GM19043 (cell line): Measurements from ENCODE around the gene ST3GAL4.
A peak's percentile ranks its signal among the peaks of the same experiment; 100 is the strongest.
"Not testable (repeated sequence)": the region's sequence is repeated elsewhere in the genome, so short reads cannot be mapped to it uniquely, and the experiment has no call there.

ENCODE experiments used
- ATAC-seq: cut with Tn5 transposase; IDR thresholded peaks from one replicate; pipeline ENCODE4 v1.9.1; 2021; ENCODE audit warnings: low read depth; ENCODE audit not compliant: unreplicated experiment

The ST3GAL4 gene

DNA sequence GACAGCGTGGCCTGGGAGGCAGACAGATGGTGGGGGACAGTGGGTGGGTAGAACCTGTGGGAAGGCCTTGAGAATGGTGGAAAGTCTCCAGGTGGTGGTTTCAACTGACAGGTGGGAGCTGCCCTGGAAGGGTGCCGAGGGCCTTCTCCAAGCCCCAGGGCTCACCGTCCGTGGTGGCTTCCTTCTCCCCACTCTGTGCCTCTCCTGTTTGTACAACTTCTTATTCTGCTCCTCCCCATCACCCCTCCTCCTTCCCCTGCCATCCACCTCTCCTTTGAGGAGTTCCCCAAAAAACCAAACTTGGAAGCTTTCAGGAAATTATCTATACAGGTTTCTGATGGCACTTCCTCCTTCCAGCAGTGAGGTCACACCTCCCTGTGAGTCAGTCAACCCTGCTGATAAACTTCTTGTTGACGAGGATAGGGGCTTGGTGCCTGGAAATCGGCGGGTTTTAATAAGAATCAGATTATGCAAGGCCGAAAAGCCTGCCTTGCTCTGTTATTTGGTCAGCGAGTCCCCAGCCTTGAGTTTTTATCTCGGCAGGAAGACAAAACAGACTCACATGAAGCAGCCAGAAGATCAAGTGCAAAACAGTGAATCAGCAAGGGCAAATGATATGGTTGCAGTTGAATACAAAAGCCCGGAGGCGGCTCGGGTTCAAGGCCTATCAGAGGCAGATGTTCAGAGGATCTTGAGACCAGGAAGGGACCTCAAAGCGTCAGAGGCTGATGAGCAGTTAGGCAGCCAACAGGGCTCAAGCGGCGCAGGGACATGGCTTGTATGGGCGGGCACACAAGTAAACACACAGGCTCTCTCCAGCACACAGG lies 9.5 kb upstream of the ST3GAL4 start:
- ATAC-seq: no peak

GRCh38 chr11:126346586-126346940 lies 8.9 kb upstream of the ST3GAL4 start:
- no peak for ATAC-seq

GRCh38 chr11:126346946-126347345 lies 8.5 kb upstream of the ST3GAL4 start:
- ATAC-seq: not testable (repeated sequence)

- no peak for ATAC-seq
Observed at GRCh38 chr11:126347751-126348668, 7.5 kb upstream of the ST3GAL4 start.

DNA sequence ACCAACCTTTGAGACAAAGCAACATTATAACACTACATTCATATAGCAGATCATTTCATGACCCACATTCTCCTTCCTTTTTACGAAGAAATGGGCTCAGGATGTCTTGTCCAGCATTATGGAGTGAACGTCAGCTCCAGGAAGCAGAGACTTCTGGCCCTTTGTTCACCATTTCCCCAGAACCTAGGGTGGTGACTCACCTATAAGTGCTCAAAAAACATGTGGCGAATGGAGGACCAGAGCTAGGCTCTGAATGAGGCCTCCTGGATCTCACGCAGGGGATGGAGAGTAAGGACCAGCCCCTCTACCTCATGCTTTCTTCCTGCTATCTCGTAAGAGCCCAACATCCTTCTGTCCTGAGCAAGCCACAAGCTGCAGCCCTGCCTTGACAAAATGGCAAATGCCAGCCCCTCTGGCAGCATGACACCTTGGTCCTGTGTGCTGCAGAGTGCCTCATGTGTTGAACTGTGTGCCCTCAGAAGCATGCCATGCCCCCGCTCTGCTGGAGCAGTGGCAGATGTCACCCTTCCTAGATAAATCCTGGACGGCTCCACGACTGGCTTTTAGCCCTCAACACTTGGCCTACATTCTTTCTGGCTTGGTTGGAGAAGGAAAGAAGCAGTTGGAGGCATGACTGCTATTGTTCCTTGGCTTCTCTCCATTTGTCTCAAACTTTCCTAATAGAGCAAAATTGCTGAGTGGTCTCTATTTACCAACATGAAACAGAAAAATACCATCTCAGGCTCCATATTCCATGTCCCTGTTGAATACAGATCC lies 6.5 kb upstream of the ST3GAL4 start:
- ATAC-seq: no peak

GRCh38 chr11:126350836-126351235 lies 4.7 kb upstream of the ST3GAL4 start:
- no peak for ATAC-seq

DNA sequence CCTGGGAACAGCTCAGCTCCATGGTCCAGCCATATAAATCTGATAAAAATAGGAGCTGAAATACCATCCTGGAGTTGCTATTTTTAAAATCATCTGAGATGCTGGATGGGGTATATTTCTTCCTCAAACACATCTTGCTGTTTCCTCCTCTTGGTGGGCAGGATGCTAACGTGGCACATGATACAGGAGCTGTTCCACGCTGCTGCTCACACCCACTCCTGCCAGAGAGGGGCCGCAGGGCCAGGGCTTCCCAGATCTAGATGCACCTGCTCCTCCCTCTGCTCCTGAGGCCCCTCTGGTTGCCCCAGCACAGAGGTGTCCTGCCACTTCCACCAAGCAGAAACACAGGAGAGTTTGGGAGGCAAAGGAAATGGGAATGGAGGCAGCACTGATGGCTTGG lies 3.3 kb upstream of the ST3GAL4 start:
- ATAC-seq: no peak

DNA sequence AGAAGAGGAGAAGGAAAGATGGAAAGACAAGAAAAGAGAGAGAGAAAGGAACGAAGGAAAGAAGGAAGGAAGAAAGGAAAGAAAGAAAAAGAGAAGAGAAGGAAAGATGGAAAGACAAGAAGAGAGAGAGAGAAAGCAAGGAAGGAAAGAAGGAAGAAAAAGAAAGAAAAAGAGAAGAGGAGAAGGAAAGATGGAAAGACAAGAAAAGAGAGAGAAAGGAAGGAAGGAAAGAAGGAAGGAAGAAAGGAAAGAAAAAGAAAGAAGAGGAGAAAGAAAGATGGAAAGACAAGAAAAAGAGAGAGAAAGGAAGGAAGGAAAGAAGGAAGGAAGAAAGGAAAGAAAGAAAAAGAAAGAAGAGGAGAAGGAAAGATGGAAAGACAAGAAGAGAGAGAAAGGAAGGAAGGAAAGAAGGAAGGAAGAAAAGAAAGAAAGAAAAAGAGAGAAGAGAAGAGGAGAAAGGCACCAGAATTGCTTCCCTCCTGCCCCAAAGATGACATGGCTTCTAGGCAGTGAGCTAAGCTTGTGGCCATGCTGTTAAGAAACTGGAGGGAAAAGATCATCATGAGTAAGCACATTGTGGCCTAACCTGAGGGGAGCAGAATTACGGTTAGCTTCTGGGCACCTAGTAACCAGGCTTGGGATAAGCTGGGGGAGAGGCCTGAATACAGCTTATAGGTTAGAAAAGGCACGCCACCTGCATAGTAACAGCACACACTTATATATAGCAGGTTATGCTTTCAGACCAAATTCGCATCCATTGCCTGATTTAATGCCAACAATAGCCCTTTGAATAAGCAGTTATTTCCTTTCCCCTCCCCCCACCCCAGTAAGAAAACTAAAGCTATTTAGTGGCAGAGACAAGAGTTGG lies 2.3 kb upstream of the ST3GAL4 start:
- no peak for ATAC-seq

GRCh38 chr11:126354631-126355323 lies 709 bp upstream of the ST3GAL4 start:
- peak; percentile 36 for ATAC-seq

DNA sequence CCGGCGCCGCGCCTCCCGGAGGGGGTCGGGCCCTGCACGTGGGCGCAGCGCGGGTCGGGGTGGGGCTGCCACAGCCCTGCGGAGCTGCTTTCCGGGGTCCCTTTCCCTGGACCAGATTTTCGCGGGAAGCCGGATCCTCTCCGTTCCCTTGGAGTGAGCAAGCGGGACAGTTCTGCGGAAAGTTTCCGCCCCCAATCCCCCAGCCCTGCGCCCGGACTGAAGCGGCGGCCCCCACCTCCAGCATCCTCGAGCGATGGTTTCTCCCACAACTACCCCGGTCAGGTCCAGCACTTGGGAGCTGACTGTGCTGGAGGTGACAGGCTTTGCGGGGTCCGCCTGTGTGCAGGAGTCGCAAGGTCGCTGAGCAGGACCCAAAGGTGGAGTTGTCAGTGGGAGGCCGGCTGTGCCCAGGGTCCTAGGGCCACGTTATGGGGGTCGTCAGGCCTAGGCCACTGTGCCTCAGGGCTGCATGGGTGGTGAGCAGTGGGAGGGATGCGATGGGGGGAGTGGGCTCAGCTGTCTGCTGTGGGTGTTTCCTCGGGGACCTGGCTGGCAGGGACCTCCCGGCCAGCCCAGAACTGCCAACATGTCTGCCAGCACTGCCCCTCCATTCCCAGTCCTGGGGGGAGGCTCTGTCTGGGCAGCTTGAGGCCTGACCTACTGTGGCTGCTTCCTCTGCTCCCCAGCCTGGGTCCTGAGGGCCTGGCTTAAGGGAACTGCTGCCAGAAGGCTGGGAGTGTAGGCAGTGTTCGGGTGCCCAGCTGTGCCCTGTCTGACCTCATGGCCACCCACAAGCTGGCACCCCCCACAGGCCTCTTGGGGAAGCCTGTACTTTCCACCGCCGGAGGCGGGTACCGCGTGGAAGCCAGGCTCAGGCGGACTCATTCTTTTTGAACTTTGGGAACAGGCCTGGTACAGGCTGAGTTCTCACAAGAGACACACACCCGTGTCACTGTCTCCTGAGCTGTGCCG lies 726 bp downstream of the ST3GAL4 start:
- ATAC-seq: peak; percentile 7

DNA sequence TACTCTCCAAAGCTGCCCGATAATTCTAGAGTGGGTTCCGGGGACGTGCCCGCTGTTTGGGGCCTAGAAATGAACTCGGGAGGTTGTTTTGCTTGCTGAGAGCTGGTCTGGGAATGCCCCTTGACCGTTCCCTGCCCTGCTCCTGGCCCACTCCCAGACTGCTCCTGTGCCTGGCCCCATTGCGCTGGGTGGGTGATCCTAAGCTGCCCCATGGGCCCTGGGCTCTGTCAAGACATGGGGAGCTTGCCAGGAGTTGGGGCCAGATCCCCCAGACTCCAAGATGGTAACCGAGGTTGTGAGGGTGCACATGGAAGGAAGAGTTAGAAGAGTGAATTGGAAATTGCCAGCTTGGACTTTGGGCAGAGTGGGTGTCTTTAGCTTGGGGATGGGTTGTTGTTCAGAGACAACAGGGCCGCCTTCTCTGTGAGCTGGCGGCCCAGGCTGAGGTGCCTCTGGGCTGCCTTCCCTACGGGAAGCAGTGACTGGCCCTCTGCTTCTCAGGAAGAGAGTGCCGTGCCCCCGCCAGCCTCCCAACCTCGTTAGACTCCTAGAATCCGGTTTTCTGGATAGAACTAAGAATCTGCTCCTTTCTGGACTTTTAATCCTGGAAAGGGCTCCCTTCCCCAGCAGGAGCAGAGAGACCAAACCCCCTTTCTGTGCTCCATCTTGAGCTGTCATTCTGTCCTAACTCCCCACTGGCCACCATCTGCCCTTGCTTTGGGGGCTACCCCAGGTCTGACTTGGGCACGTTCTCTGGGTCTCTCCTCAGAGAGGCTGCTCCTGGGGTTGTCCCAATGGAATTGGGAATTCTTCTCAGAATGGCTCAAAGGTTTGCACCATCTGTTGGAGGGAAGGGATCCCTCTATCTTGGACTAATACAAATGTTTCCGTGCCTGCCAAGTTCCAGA lies 1.8 kb downstream of the ST3GAL4 start:
- ATAC-seq: no peak

- ATAC-seq: no peak
Observed at GRCh38 chr11:126357969-126358762, 2.7 kb downstream of the ST3GAL4 start.

- no peak for ATAC-seq
Observed at GRCh38 chr11:126358763-126359160, 3.3 kb downstream of the ST3GAL4 start.

- no peak for ATAC-seq
Observed at GRCh38 chr11:126359431-126360048, 4.1 kb downstream of the ST3GAL4 start.

DNA sequence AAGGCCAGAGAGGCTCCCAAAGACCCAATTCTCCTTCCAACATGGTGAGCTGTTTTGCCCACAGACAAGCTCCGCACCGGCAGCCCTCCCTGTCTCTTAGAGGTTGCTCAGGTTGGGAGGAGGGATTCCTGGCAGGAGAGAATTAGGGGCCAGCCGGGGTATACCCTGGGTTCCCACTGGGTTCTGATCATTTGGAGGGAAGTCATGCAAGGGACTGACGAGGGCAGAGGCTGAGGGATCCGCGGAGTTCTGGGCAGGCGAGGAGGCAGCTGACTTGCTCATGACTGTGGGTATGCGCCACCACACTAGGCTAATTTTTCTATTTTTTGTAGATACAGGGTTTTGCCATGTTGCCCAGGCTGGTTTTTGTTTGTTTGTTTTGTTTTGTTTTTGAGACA lies 4.6 kb downstream of the ST3GAL4 start:
- ATAC-seq: no peak

- no peak for ATAC-seq
Observed at GRCh38 chr11:126361400-126361799, 5.9 kb downstream of the ST3GAL4 start.
